Tibial nerve (tissue), 4 donors: ENCODE results near the gene IL17A. TPM values are rescaled to one million over a fixed set of nuclear protein-coding genes. Genes with fewer than 3 reads are reported as not detected.

ENCODE experiments used
- DNase-seq, 2 donors: peaks; one replicate each; pipeline ENCODE4 v3.0.0-alpha.2; 2019; ENCODE audit warnings: low spot score in 2 of 2
- H3K27ac ChIP-seq, 4 donors: fragments of 200-600 bp; sonication (generic) in 3 of 4; one replicate each; pipeline ENCODE4 v1.5.1; 2017 to 2019; ENCODE audit warnings: mild to moderate bottlenecking in 1 of 4
- H3K27me3 ChIP-seq, 2 donors: fragments of 200-600 bp; sonication (generic) in 1 of 2; one replicate each; pipeline versions ENCODE4 v1.5.1 to v1.6.0; 2017 to 2019
- H3K36me3 ChIP-seq, 3 donors: fragments of 200-600 bp; sonication (generic); one replicate each; pipeline ENCODE4 v1.5.1; 2018 to 2019
- H3K4me1 ChIP-seq, 4 donors: fragments of 200-600 bp; sonication (generic) in 3 of 4; one replicate each; pipeline ENCODE4 v1.5.1; 2017 to 2019
- H3K4me3 ChIP-seq, 4 donors: fragments of 200-600 bp; sonication (generic) in 3 of 4; one replicate each; pipeline ENCODE4 v1.5.1; 2017 to 2019; ENCODE audit warnings: mild to moderate bottlenecking in 1 of 4, moderate library complexity in 1 of 4
- H3K9me3 ChIP-seq, 4 donors: fragments of 200-600 bp; sonication (generic) in 3 of 4; one replicate each; pipeline ENCODE4 v1.5.1; 2017 to 2019
- CTCF ChIP-seq, 5 experiments: fragments of 200-600 bp in 3 of 5; fragments of 450-650 bp in 2 of 5; sonication (generic) in 3 of 5; IDR thresholded peaks; one replicate each; pipeline ENCODE4 v1.5.1; 2016 to 2019; ENCODE audit warnings: antibody characterized with exemption in 5 of 5, mild to moderate bottlenecking in 3 of 5, moderate library complexity in 2 of 5
- EP300 ChIP-seq, 2 donors: sonication (generic); formaldehyde crosslinking; IDR thresholded peaks; one replicate each; pipeline ENCODE4 v1.6.1; 2017; ENCODE audit warnings: antibody characterized with exemption in 2 of 2, mild to moderate bottlenecking in 1 of 2
- POLR2A ChIP-seq, 2 donors: fragments of 450-650 bp; IDR thresholded peaks; one replicate each; pipeline ENCODE4 v1.6.1; 2017; ENCODE audit warnings: antibody characterized with exemption in 2 of 2, mild to moderate bottlenecking in 2 of 2, moderate library complexity in 2 of 2
- WGBS, 2 donors: methylation state at CpG; one replicate each; pipeline ENCODE4 v1.1.5; 2018; 5-methylcytosine and 5-hydroxymethylcytosine counted together
- total RNA-seq, 4 donors: library from RNA; depleted of rRNA; stranded (reverse); fragments of >200 nt; gene quantifications; one replicate each; pipeline ENCODE4 v1.1.0, GENCODE V29; 2016

IL17A gene
- not detected for total RNA-seq

GRCh38 chr6:52186075-52186474 is at the start of gene IL17A:
IL17A (plus strand) TSS chr6:52186375; CDS start chr6:52186432, 57 bp downstream.
- 92 to 96% methylated on average over 7 of the region's 7 CpGs for WGBS, 2 donors
- Histone ChIP-seq H3K36me3 (no peaks in the 10 kb centered on the region), H3K9me3 (no peaks in the 10 kb centered on the region), H3K4me1 (no peaks in the 10 kb centered on the region), H3K27me3 (no peaks in the 10 kb centered on the region), H3K27ac (no peak within 1 kb of the TSS), H3K4me3 (no peak within 1 kb of the TSS)
- TF ChIP-seq POLR2A (IDR thresholded peaks at IDR 0.05) = no peak
- DNase-seq = no peak

GRCh38 chr6:52136934-52137467 is 49.2 kb upstream of the IL17A start:
- peaks cover 0 to 8% (median 0%) of the 10 kb centered on the region in 4 donors for H3K4me1 ChIP-seq
- WGBS, 2 donors = 65 to 68% methylated on average over 12 of the region's 12 CpGs
- no peak for DNase-seq
- no peaks in the 10 kb centered on the region for H3K36me3 ChIP-seq
- no peaks in the 10 kb centered on the region for H3K9me3 ChIP-seq
- no peak for TF ChIP-seq EP300 (IDR thresholded peaks at IDR 0.05)
- H3K27me3 ChIP-seq = peaks cover 0 to 6% of the 10 kb centered on the region in 2 donors
- H3K27ac ChIP-seq = no peak overlapping the region
- no peak overlapping the region for H3K4me3 ChIP-seq

- TF ChIP-seq EP300 (IDR thresholded peaks at IDR 0.05) (no peak), POLR2A (IDR thresholded peaks at IDR 0.05) (no peak), CTCF (IDR thresholded peaks at IDR 0.05) (no peak)
- Histone ChIP-seq H3K4me3 (no peak overlapping the region), H3K27ac (no peak overlapping the region), H3K36me3 (no peaks in the 10 kb centered on the region), H3K27me3 (no peaks in the 10 kb centered on the region), H3K4me1 (peaks cover 0 to 8% (median 0%) of the 10 kb centered on the region in 4 donors), H3K9me3 (no peaks in the 10 kb centered on the region)
- DNase-seq = no peak
- WGBS, 2 donors = 88 to 89% methylated on average over 4 of the region's 4 CpGs
Observed at GRCh38 chr6:52138284-52138683, 47.9 kb upstream of the IL17A start.

- H3K4me3 ChIP-seq = no peak overlapping the region
- 30 to 47% methylated on average over 3 of the region's 3 CpGs for WGBS, 2 donors
- H3K27me3 ChIP-seq = no peaks in the 10 kb centered on the region
- no peaks in the 10 kb centered on the region for H3K36me3 ChIP-seq
- H3K4me1 ChIP-seq = peaks cover 0 to 8% (median 0%) of the 10 kb centered on the region in 4 donors
- H3K9me3 ChIP-seq = no peaks in the 10 kb centered on the region
- DNase-seq = no peak
- TF ChIP-seq EP300 (IDR thresholded peaks at IDR 0.05) = no peak
- TF ChIP-seq CTCF (IDR thresholded peaks at IDR 0.05) = no peak
- TF ChIP-seq POLR2A (IDR thresholded peaks at IDR 0.05) = no peak
- H3K27ac ChIP-seq = no peak overlapping the region
Observed at GRCh38 chr6:52139985-52140680, 46.0 kb upstream of the IL17A start.

- no peaks in the 10 kb centered on the region for H3K36me3 ChIP-seq
- no peak overlapping the region for H3K27ac ChIP-seq
- H3K27me3 ChIP-seq = no peaks in the 10 kb centered on the region
- H3K9me3 ChIP-seq = no peaks in the 10 kb centered on the region
- H3K4me3 ChIP-seq = no peak overlapping the region
- TF ChIP-seq POLR2A (IDR thresholded peaks at IDR 0.05) = no peak
- H3K4me1 ChIP-seq = peaks cover 0 to 8% (median 0%) of the 10 kb centered on the region in 4 donors
- 92 to 94% methylated on average over 1 of the region's 1 CpG for WGBS, 2 donors
- DNase-seq = no peak
Observed at GRCh38 chr6:52141596-52141995, 44.6 kb upstream of the IL17A start.

- Histone ChIP-seq H3K27me3 (no peaks in the 10 kb centered on the region), H3K27ac (no peak overlapping the region), H3K36me3 (no peaks in the 10 kb centered on the region), H3K4me3 (no peak overlapping the region), H3K4me1 (peaks cover 0 to 8% (median 0%) of the 10 kb centered on the region in 4 donors), H3K9me3 (no peaks in the 10 kb centered on the region)
- no peak for TF ChIP-seq POLR2A (IDR thresholded peaks at IDR 0.05)
- no peak for TF ChIP-seq EP300 (IDR thresholded peaks at IDR 0.05)
- no peak for TF ChIP-seq CTCF (IDR thresholded peaks at IDR 0.05)
- WGBS, 2 donors = 85% methylated on average over 1 of the region's 1 CpG
- DNase-seq = no peak
Observed at GRCh38 chr6:52142556-52142955, 43.6 kb upstream of the IL17A start.
